GM12878 (cell line): ENCODE results near the gene JMJD4. TPM values are rescaled to one million over a fixed set of nuclear protein-coding genes. Genes with fewer than 3 reads are reported as not detected.

Experiments used
- EP300 ChIP-seq, 2 experiments: fragments of 150-350 bp in 1 of 2; IDR thresholded peaks; 2 replicates each; pipeline ENCODE4 v1.6.1; 2011 to 2012; ENCODE audit warnings: low read depth in 2 of 2, low read length in 2 of 2, borderline replicate concordance in 1 of 2, improper control_type of control experiment in 1 of 2, inconsistent platforms in 1 of 2; ENCODE audit not compliant: control insufficient read depth in 1 of 2
- GABPA ChIP-seq: IDR thresholded peaks from 2 replicates; pipeline ENCODE4 v1.6.1; 2014; ENCODE audit warnings: antibody characterized with exemption, low read depth, mild to moderate bottlenecking, inconsistent platforms
- IRF3 ChIP-seq: fragments of 450-650 bp; IDR thresholded peaks from 2 replicates; pipeline ENCODE4 v1.6.1; 2014; ENCODE audit warnings: mild to moderate bottlenecking
- IRF4 ChIP-seq: IDR thresholded peaks from 2 replicates; pipeline ENCODE4 v1.6.1; 2011; ENCODE audit warnings: low read depth, low read length
- MEF2B ChIP-seq: fragments of 450-650 bp; IDR thresholded peaks from 2 replicates; pipeline ENCODE4 v1.6.1; 2018; ENCODE audit warnings: mild to moderate bottlenecking, moderate library complexity; ENCODE audit not compliant: partially characterized antibody, poor library complexity, severe bottlenecking
- NR2F1 ChIP-seq: fragments of 450-650 bp; conservative IDR thresholded peaks from 2 replicates; pipeline ENCODE4 v1.6.1; 2017; ENCODE audit warnings: mild to moderate bottlenecking
- SMAD1 ChIP-seq: fragments of 450-650 bp; IDR thresholded peaks from 2 replicates; pipeline ENCODE4 v1.6.1; 2018; ENCODE audit warnings: mild to moderate bottlenecking, low read depth; ENCODE audit not compliant: partially characterized antibody
- SRF ChIP-seq, 2 experiments: IDR thresholded peaks; 2 replicates each; pipeline ENCODE4 v1.6.1; 2011; ENCODE audit warnings: low read depth in 2 of 2, low read length in 2 of 2, mild to moderate bottlenecking in 1 of 2, moderate library complexity in 1 of 2
- polyA plus RNA-seq, 11 experiments: library from polyadenylated mRNA; depleted of rRNA in 4 of 11; unstranded in 6 of 11; stranded (reverse) in 5 of 11; fragments of >200 nt; fragmentation: Nextera tagmentation in 4 of 11; fragmentation: Illumina TruSeq in 1 of 11; extraction: Ambion mirVana in 4 of 11; extraction: Trizol in 1 of 11; gene quantifications; 1 replicate in 1 of 11; 2 replicates in 10 of 11; pipeline versions ENCODE4 v1.2.1 to v1.2.3, GENCODE V29; 2011 to 2016; ENCODE audit warnings: inconsistent platforms in 2 of 11, missing spikeins in 2 of 11, low read depth in 1 of 11
- total RNA-seq, 4 experiments: library from RNA; depleted of rRNA in 3 of 4; stranded (reverse); fragments of >200 nt in 3 of 4; fragmentation: Illumina TruSeq in 1 of 4; extraction: Trizol in 1 of 4; gene quantifications; 2 replicates each; pipeline versions ENCODE4 v1.2.1 to v1.2.3, GENCODE V29; 2013 to 2021

Gene JMJD4
- total and polyA plus RNA-seq, 10 of the 15 experiments (the other 5 are each of a cell fraction or from before 2014, with no cell fraction given), result 0.89 to 38.3 (median 18.4) TPM

DNA sequence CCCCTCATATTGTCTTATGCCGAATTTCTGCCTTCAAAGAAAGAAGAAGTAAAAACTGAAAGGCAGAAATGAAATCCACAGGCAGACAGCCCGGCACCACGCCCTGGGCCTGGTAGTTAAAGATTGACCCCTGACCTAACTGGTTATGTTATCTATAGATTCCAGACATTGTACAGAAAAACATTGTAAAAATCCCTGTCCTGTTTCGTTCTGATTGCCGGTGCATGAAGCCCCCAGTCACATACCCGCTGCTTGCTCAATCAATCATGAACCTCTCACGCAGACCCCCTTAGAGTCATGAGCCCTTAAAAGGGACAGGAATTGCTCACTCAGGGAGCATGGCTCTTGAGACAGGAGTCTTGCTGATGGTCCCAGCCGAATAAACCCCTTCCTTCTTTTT, 49.3 kb downstream of the JMJD4 start (continued):
- TF ChIP-seq MEF2B, result no peak
- no peak for TF ChIP-seq SMAD1
- no peak for TF ChIP-seq IRF3
- TF ChIP-seq SRF (IDR thresholded peaks at IDR 0.05; ENCODE audit: low read depth in 2 of 2, low read length in 2 of 2), result no peak
- TF ChIP-seq GABPA, result no peak
- no peak for TF ChIP-seq IRF4
- no peak for TF ChIP-seq EP300 (IDR thresholded peaks at IDR 0.05; ENCODE audit: borderline replicate concordance in 1 of 2, control insufficient read depth in 1 of 2, low read depth in 2 of 2, low read length in 2 of 2)
- no peak for TF ChIP-seq NR2F1
- TF ChIP-seq, all 136 proteins: peak for 0

Other genes with a start within 250 kb of the JMJD4 start
- gene ZNF678, start 171.7 kb downstream of the JMJD4 start, total RNA-seq (2014; rRNA removed), result 9.6 and 10.4 TPM in 2 replicates
- gene ZNF678, start 171.7 kb downstream of the JMJD4 start, total RNA-seq (2014; rRNA removed; fragmentation: Illumina TruSeq; extraction: Trizol), result 6.6 and 6.7 TPM in 2 replicates
- gene ZNF678, start 171.7 kb downstream of the JMJD4 start, total RNA-seq (2021), result 4.4 TPM in 2 replicates
- 5.3 and 9.7 TPM in 2 replicates for gene ZNF678, start 171.7 kb downstream of the JMJD4 start, polyA plus RNA-seq (2011; rRNA removed)
- 3.5 and 4.4 TPM in 2 replicates for gene ZNF678, start 171.7 kb downstream of the JMJD4 start, polyA plus RNA-seq (2014; fragmentation: Illumina TruSeq; extraction: Trizol)
- gene ZNF678, start 171.7 kb downstream of the JMJD4 start, polyA plus RNA-seq (2014; fragmentation: Nextera tagmentation; extraction: Ambion mirVana), result 1 to 10 TPM; 1.4 to 1.9 TPM
- 1.9 and 2.4 TPM in 2 replicates for gene ZNF678, start 171.7 kb downstream of the JMJD4 start, polyA plus RNA-seq (2014; rRNA removed)
- gene ZNF678, start 171.7 kb downstream of the JMJD4 start, polyA plus RNA-seq (2016; fragmentation: Nextera tagmentation; extraction: Ambion mirVana), result 1 to 10 TPM; 3.5 TPM
- gene SNAP47, start 133 bp upstream of the JMJD4 start, total RNA-seq (2014; rRNA removed), result 35.6 and 36.9 TPM in 2 replicates
- 22.3 and 23.3 TPM in 2 replicates for gene SNAP47, start 133 bp upstream of the JMJD4 start, total RNA-seq (2014; rRNA removed; fragmentation: Illumina TruSeq; extraction: Trizol)
- 28.1 and 28.2 TPM in 2 replicates for gene SNAP47, start 133 bp upstream of the JMJD4 start, total RNA-seq (2021)
- gene SNAP47, start 133 bp upstream of the JMJD4 start, polyA plus RNA-seq (2011; rRNA removed), result 23.4 and 27.1 TPM in 2 replicates
- 20.6 and 21.4 TPM in 2 replicates for gene SNAP47, start 133 bp upstream of the JMJD4 start, polyA plus RNA-seq (2014; fragmentation: Illumina TruSeq; extraction: Trizol)
- 1 to 10 TPM; 1.3 to 3.5 TPM for gene SNAP47, start 133 bp upstream of the JMJD4 start, polyA plus RNA-seq (2014; fragmentation: Nextera tagmentation; extraction: Ambion mirVana)
- gene SNAP47, start 133 bp upstream of the JMJD4 start, polyA plus RNA-seq (2014; rRNA removed), result 23.2 and 24.4 TPM in 2 replicates
- gene SNAP47, start 133 bp upstream of the JMJD4 start, polyA plus RNA-seq (2016; fragmentation: Nextera tagmentation; extraction: Ambion mirVana), result 10 to 100 TPM; 37.6 to 39.6 TPM
- gene PRSS38, start 80.4 kb upstream of the JMJD4 start, total RNA-seq (2014; rRNA removed), result not detected in 2 replicates
- not detected in 2 replicates for gene PRSS38, start 80.4 kb upstream of the JMJD4 start, total RNA-seq (2014; rRNA removed; fragmentation: Illumina TruSeq; extraction: Trizol)
- not detected in 2 replicates for gene PRSS38, start 80.4 kb upstream of the JMJD4 start, total RNA-seq (2021)
- gene PRSS38, start 80.4 kb upstream of the JMJD4 start, polyA plus RNA-seq (2011; rRNA removed), result not detected in 2 replicates
- gene PRSS38, start 80.4 kb upstream of the JMJD4 start, polyA plus RNA-seq (2014; fragmentation: Illumina TruSeq; extraction: Trizol), result not detected in 2 replicates
- gene PRSS38, start 80.4 kb upstream of the JMJD4 start, polyA plus RNA-seq (2014; fragmentation: Nextera tagmentation; extraction: Ambion mirVana), result not detected
- not detected in 2 replicates for gene PRSS38, start 80.4 kb upstream of the JMJD4 start, polyA plus RNA-seq (2014; rRNA removed)
- not detected for gene PRSS38, start 80.4 kb upstream of the JMJD4 start, polyA plus RNA-seq (2016; fragmentation: Nextera tagmentation; extraction: Ambion mirVana)
- gene WNT9A, start 212.6 kb upstream of the JMJD4 start, total RNA-seq (2014; rRNA removed), result not detected in 2 replicates
- gene WNT9A, start 212.6 kb upstream of the JMJD4 start, total RNA-seq (2014; rRNA removed; fragmentation: Illumina TruSeq; extraction: Trizol), result not detected in 2 replicates
- gene WNT9A, start 212.6 kb upstream of the JMJD4 start, total RNA-seq (2021), result not detected in 2 replicates
- not detected in 2 replicates for gene WNT9A, start 212.6 kb upstream of the JMJD4 start, polyA plus RNA-seq (2011; rRNA removed)
- not detected in 2 replicates for gene WNT9A, start 212.6 kb upstream of the JMJD4 start, polyA plus RNA-seq (2014; fragmentation: Illumina TruSeq; extraction: Trizol)
- gene WNT9A, start 212.6 kb upstream of the JMJD4 start, polyA plus RNA-seq (2014; fragmentation: Nextera tagmentation; extraction: Ambion mirVana), result not detected
- gene WNT9A, start 212.6 kb upstream of the JMJD4 start, polyA plus RNA-seq (2014; rRNA removed), result not detected in 2 replicates
- gene WNT9A, start 212.6 kb upstream of the JMJD4 start, polyA plus RNA-seq (2016; fragmentation: Nextera tagmentation; extraction: Ambion mirVana), result not detected